SU-DHL-6 (cell line): ENCODE measurements around the gene RPA3.

Experiments used
- CTCF ChIP-seq: fragments of 200-600 bp; sonication (generic); IDR thresholded peaks from one replicate; pipeline ENCODE4 v1.5.1; 2017; ENCODE audit warnings: antibody characterized with exemption, mild to moderate bottlenecking, low read length, moderate library complexity; ENCODE audit not compliant: insufficient read depth, poor library complexity, severe bottlenecking
- EZH2phosphoT487 ChIP-seq: fragments of 200-600 bp; sonication (generic), shearing (Covaris generic); conservative IDR thresholded peaks from 2 replicates; pipeline ENCODE4 v1.6.1; 2018; ENCODE audit warnings: mild to moderate bottlenecking, antibody characterized with exemption, low read length, moderate library complexity, mixed read lengths

GRCh38 chr7:7687800-7688199 is 30.6 kb downstream of the RPA3 start:
- no peak for TF ChIP-seq CTCF
- no peak for TF ChIP-seq EZH2phosphoT487
